HG03175 (cell line): Measurements from ENCODE around the gene FCN1.

ENCODE experiments used
- ATAC-seq: cut with Tn5 transposase; IDR thresholded peaks from one replicate; pipeline ENCODE4 v1.9.1; 2021; ENCODE audit warnings: mild to moderate bottlenecking, moderate library complexity; ENCODE audit not compliant: unreplicated experiment

FCN1 gene

GRCh38 chr9:134894136-134894860, 23.4 kb downstream of the FCN1 start:
- no peak for ATAC-seq

- ATAC-seq = no peak
Observed at GRCh38 chr9:134892820-134893420, 24.8 kb downstream of the FCN1 start.

GRCh38 chr9:134892221-134892620, 25.5 kb downstream of the FCN1 start:
- ATAC-seq = no peak

- ATAC-seq = no peak
Observed at GRCh38 chr9:134891713-134892112, 26.0 kb downstream of the FCN1 start.

- no peak for ATAC-seq
Observed at GRCh38 chr9:134891053-134891452, 26.7 kb downstream of the FCN1 start.

- ATAC-seq = no peak
Observed at GRCh38 chr9:134890155-134890495, 27.6 kb downstream of the FCN1 start.

GRCh38 chr9:134889386-134890154, 28.1 kb downstream of the FCN1 start:
- ATAC-seq = no peak

- no peak for ATAC-seq
Observed at GRCh38 chr9:134888603-134889190, 29.0 kb downstream of the FCN1 start.

GRCh38 chr9:134887686-134888602, 29.8 kb downstream of the FCN1 start:
- no peak for ATAC-seq

GRCh38 chr9:134887219-134887618, 30.5 kb downstream of the FCN1 start:
- no peak for ATAC-seq

GRCh38 chr9:134886413-134886913, 31.2 kb downstream of the FCN1 start:
- no peak for ATAC-seq

GRCh38 chr9:134885679-134886412, 31.9 kb downstream of the FCN1 start:
- ATAC-seq = no peak

- ATAC-seq = no peak
Observed at GRCh38 chr9:134885001-134885678, 32.6 kb downstream of the FCN1 start.

GRCh38 chr9:134884492-134884891, 33.2 kb downstream of the FCN1 start:
- no peak for ATAC-seq

- ATAC-seq = no peak
Observed at GRCh38 chr9:134883040-134883782, 34.5 kb downstream of the FCN1 start.

GRCh38 chr9:134882204-134882785, 35.4 kb downstream of the FCN1 start:
- ATAC-seq = no peak

- no peak for ATAC-seq
Observed at GRCh38 chr9:134881313-134881670, 36.4 kb downstream of the FCN1 start.
